ENCODE measurements around the gene ITM2B. TPM values are rescaled to one million over a fixed set of nuclear protein-coding genes. Genes with fewer than 3 reads are reported as not detected.

The ITM2B gene
- total and polyA plus RNA-seq, 10 of the 15 experiments (the other 5 are each of a cell fraction or from before 2014, with no cell fraction given) = 2.5 to 18.1 (median 4.9) TPM

DNA sequence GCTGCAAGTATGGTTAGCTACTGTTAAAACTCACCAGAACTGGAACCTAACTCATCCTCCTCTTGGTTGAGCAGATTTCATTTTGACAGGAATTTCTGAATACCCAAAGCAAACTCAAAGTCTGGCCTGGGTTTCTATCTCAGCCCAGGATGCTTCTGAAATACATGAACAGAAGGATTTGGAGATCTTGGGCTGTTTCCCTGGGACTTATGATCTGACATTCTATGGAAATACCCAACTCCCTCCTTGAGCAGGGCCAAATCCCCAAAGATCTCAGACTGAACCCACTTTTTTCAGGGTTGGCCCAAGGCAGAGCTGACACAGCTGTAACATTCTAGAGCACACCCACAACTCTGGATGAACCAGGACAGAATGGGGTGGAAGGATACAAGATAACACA is 1.1 kb upstream of the ITM2B start:
- TF ChIP-seq EED (IDR thresholded peaks at IDR 0.05; ENCODE audit: low read depth) = no peak
- TF ChIP-seq, protein P1, sequence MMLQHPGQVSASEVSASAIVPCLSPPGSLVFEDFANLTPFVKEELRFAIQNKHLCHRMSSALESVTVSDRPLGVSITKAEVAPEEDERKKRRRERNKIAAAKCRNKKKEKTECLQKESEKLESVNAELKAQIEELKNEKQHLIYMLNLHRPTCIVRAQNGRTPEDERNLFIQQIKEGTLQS (IDR thresholded peaks at IDR 0.05; ENCODE audit: borderline replicate concordance, extremely low read depth, low read depth, low read length) = no peak
- TF ChIP-seq ATF7 (IDR thresholded peaks at IDR 0.05; ENCODE audit: low read depth) = no peak
- TF ChIP-seq ZZZ3 (IDR thresholded peaks at IDR 0.05; ENCODE audit: control insufficient read depth, insufficient read length, low read depth) = no peak
- no peak for TF ChIP-seq ZBED1 (IDR thresholded peaks at IDR 0.05; ENCODE audit: borderline replicate concordance)
- no peak for TF ChIP-seq BMI1 (IDR thresholded peaks at IDR 0.05; ENCODE audit: borderline replicate concordance)
- TF ChIP-seq EZH2 (IDR thresholded peaks at IDR 0.05; ENCODE audit: borderline replicate concordance, control insufficient read depth, low read depth, low read length) = no peak
- TF ChIP-seq, protein P2, sequence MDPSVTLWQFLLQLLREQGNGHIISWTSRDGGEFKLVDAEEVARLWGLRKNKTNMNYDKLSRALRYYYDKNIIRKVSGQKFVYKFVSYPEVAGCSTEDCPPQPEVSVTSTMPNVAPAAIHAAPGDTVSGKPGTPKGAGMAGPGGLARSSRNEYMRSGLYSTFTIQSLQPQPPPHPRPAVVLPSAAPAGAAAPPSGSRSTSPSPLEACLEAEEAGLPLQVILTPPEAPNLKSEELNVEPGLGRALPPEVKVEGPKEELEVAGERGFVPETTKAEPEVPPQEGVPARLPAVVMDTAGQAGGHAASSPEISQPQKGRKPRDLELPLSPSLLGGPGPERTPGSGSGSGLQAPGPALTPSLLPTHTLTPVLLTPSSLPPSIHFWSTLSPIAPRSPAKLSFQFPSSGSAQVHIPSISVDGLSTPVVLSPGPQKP (IDR thresholded peaks at IDR 0.05; ENCODE audit: low read depth, low read length) = no peak
- no peak for TF ChIP-seq USF1 (IDR thresholded peaks at IDR 0.05; ENCODE audit: borderline replicate concordance, extremely low read length, insufficient read depth, low read depth, low read length)
- TF ChIP-seq RBBP5 (conservative IDR thresholded peaks at IDR 0.05) = no peak
- TF ChIP-seq, protein P3, sequence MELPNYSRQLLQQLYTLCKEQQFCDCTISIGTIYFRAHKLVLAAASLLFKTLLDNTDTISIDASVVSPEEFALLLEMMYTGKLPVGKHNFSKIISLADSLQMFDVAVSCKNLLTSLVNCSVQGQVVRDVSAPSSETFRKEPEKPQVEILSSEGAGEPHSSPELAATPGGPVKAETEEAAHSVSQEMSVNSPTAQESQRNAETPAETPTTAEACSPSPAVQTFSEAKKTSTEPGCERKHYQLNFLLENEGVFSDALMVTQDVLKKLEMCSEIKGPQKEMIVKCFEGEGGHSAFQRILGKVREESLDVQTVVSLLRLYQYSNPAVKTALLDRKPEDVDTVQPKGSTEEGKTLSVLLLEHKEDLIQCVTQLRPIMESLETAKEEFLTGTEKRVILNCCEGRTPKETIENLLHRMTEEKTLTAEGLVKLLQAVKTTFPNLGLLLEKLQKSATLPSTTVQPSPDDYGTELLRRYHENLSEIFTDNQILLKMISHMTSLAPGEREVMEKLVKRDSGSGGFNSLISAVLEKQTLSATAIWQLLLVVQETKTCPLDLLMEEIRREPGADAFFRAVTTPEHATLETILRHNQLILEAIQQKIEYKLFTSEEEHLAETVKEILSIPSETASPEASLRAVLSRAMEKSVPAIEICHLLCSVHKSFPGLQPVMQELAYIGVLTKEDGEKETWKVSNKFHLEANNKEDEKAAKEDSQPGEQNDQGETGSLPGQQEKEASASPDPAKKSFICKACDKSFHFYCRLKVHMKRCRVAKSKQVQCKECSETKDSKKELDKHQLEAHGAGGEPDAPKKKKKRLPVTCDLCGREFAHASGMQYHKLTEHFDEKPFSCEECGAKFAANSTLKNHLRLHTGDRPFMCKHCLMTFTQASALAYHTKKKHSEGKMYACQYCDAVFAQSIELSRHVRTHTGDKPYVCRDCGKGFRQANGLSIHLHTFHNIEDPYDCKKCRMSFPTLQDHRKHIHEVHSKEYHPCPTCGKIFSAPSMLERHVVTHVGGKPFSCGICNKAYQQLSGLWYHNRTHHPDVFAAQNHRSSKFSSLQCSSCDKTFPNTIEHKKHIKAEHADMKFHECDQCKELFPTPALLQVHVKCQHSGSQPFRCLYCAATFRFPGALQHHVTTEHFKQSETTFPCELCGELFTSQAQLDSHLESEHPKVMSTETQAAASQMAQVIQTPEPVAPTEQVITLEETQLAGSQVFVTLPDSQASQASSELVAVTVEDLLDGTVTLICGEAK (IDR thresholded peaks at IDR 0.05; ENCODE audit: borderline replicate concordance) = no peak
- TF ChIP-seq POU2F2 (IDR thresholded peaks at IDR 0.05; ENCODE audit: borderline replicate concordance, low read depth, low read length) = no peak
- TF ChIP-seq, protein P4, sequence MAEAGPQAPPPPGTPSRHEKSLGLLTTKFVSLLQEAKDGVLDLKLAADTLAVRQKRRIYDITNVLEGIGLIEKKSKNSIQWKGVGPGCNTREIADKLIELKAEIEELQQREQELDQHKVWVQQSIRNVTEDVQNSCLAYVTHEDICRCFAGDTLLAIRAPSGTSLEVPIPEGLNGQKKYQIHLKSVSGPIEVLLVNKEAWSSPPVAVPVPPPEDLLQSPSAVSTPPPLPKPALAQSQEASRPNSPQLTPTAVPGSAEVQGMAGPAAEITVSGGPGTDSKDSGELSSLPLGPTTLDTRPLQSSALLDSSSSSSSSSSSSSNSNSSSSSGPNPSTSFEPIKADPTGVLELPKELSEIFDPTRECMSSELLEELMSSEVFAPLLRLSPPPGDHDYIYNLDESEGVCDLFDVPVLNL (IDR thresholded peaks at IDR 0.05; ENCODE audit: low read depth, low read length) = no peak
- no peak for TF ChIP-seq FOS (IDR thresholded peaks at IDR 0.05; ENCODE audit: borderline replicate concordance, extremely low read depth, insufficient read length)
- no peak for TF ChIP-seq BHLHE40 (IDR thresholded peaks at IDR 0.05; ENCODE audit: borderline replicate concordance in 1 of 2, low read depth in 2 of 2, low read length in 1 of 2)
- TF ChIP-seq GABPA (IDR thresholded peaks at IDR 0.05; ENCODE audit: low read depth) = no peak
- H4K20me1 ChIP-seq (ENCODE audit: control insufficient read depth, insufficient read depth) = 0 out of 2 replicates have a peak, but pooled peaks cover 6% of the 10 kb centered on the region
- no peak overlapping the region for H3K4me2 ChIP-seq (ENCODE audit: control insufficient read depth, insufficient read depth)
- no peaks in the 10 kb centered on the region for H3K79me2 ChIP-seq (ENCODE audit: control insufficient read depth, insufficient read depth, low read length)
- no peak overlapping the region for H3K4me3 ChIP-seq
- BruUV-seq (replicated peaks) = no TSS peak
- H2AFZ ChIP-seq (ENCODE audit: control insufficient read depth, low read depth, low read length) = no peak overlapping the region
- FAIRE-seq (no peak), ATAC-seq (no peak), DNase-seq (ENCODE audit: low read depth, low spot score) (no peak)
- no peaks in the 10 kb centered on the region for H3K36me3 ChIP-seq (ENCODE audit: control insufficient read depth in 2 of 2, insufficient read depth in 2 of 2, low read length in 1 of 2)
- no peaks in the 10 kb centered on the region for H3K9me3 ChIP-seq (replicated peaks; ENCODE audit: control insufficient read depth, insufficient read depth, low read length)
- no peak overlapping the region for H3K27ac ChIP-seq (ENCODE audit: control insufficient read depth, insufficient read depth)
- ChIA-PET POLR2A (no interaction called here), CTCF (interaction anchor here (1.1 to 2.1 kb wide), 4 partner anchors 71 to 348 kb away, joined by 3 to 17 read pairs (median 6); no protein-coding TSS in a partner anchor), SMC1A (ENCODE audit: uncharacterized antibody, unreplicated experiment) (interaction anchor here (2.0 kb wide), 1 partner anchor 105 kb away, joined by 8 read pairs; no protein-coding TSS in a partner anchor), RAD21 (ENCODE audit: unreplicated experiment) (interaction anchor here (0.9 to 1.9 kb wide), 2 partner anchors 46 to 100 kb away, joined by 3 to 5 read pairs; no protein-coding TSS in a partner anchor)
- in situ Hi-C loops (cut with MboI) = no loop called here
- H3K9ac ChIP-seq (ENCODE audit: control insufficient read depth, insufficient read depth, low read length) = no peak overlapping the region
- peaks cover 8% of the 10 kb centered on the region for H3K4me1 ChIP-seq (ENCODE audit: control insufficient read depth, insufficient read depth, low read length)
- peaks cover 6 to 8% of the 10 kb centered on the region in 2 experiments for H3K27me3 ChIP-seq (replicated peaks in 1 of 2; ENCODE audit: control insufficient read depth in 2 of 2, insufficient read depth in 2 of 2, low read length in 1 of 2)
- intact Hi-C loops (cut with micrococcal nuclease; ENCODE audit: unreplicated experiment) = loop anchor here (2.0 to 10.0 kb wide), 2 partner anchors 105 to 1993 kb away; no protein-coding TSS in a partner anchor

Data from GM12878 (cell line).